Spleen (tissue), 11 donors: Measurements from ENCODE around the gene SPRY1. TPM values are rescaled to one million over a fixed set of nuclear protein-coding genes. Genes with fewer than 3 reads are reported as not detected.

Experiments
- DNase-seq: peaks from one replicate; pipeline ENCODE4 v3.0.0-alpha.2; 2020
- H3K27ac ChIP-seq, 8 donors: fragments of 200-600 bp; sonication (generic) in 7 of 8; 1 replicate in 4 of 8; 2 replicates in 4 of 8; pipeline versions ENCODE4 v1.5.0 to v1.8.0; 2016 to 2021; ENCODE audit warnings: inconsistent platforms in 4 of 8, mild to moderate bottlenecking in 4 of 8, moderate library complexity in 1 of 8
- H3K27me3 ChIP-seq, 7 donors: fragments of 200-600 bp; sonication (generic) in 6 of 7; replicated peaks in 1 of 7; 1 replicate in 4 of 7; 2 replicates in 3 of 7; pipeline versions ENCODE4 v1.5.0 to v1.8.0; 2016 to 2021; ENCODE audit warnings: inconsistent platforms in 3 of 7, mild to moderate bottlenecking in 1 of 7
- H3K36me3 ChIP-seq, 6 donors: fragments of 200-600 bp; sonication (generic) in 5 of 6; 1 replicate in 4 of 6; 2 replicates in 2 of 6; pipeline versions ENCODE4 v1.5.0 to v1.8.0; 2016 to 2021; ENCODE audit warnings: inconsistent platforms in 2 of 6
- H3K4me1 ChIP-seq, 6 donors: fragments of 200-600 bp; sonication (generic) in 5 of 6; 1 replicate in 3 of 6; 2 replicates in 3 of 6; pipeline versions ENCODE4 v1.5.0 to v1.8.0; 2016 to 2021; ENCODE audit warnings: inconsistent platforms in 3 of 6
- H3K4me3 ChIP-seq, 8 donors: fragments of 200-600 bp; sonication (generic) in 7 of 8; 1 replicate in 4 of 8; 2 replicates in 4 of 8; pipeline versions ENCODE4 v1.5.0 to v1.8.0; 2016 to 2021; ENCODE audit warnings: inconsistent platforms in 4 of 8, mild to moderate bottlenecking in 4 of 8, moderate library complexity in 2 of 8
- H3K9me3 ChIP-seq, 8 donors: fragments of 200-600 bp; sonication (generic) in 7 of 8; 1 replicate in 4 of 8; 2 replicates in 4 of 8; pipeline versions ENCODE4 v1.5.0 to v1.8.0; 2016 to 2021; ENCODE audit warnings: inconsistent platforms in 4 of 8
- CTCF ChIP-seq, 11 experiments: fragments of 200-600 bp in 7 of 11; fragments of 450-650 bp in 4 of 11; sonication (generic) in 4 of 11; IDR thresholded peaks in 8 of 11; conservative IDR thresholded peaks in 3 of 11; 1 replicate in 7 of 11; 2 replicates in 4 of 11; pipeline versions ENCODE4 v1.4.0 to v1.8.0; 2016 to 2021; ENCODE audit warnings: antibody characterized with exemption in 11 of 11, inconsistent platforms in 4 of 11, mild to moderate bottlenecking in 1 of 11
- POLR2A ChIP-seq, 3 donors: fragments of 450-650 bp; IDR thresholded peaks; one replicate each; pipeline ENCODE4 v1.5.1; 2017; ENCODE audit warnings: antibody characterized with exemption in 3 of 3, mild to moderate bottlenecking in 1 of 3
- POLR2AphosphoS5 ChIP-seq, 3 donors: sonication (generic); formaldehyde crosslinking; IDR thresholded peaks; one replicate each; pipeline ENCODE4 v1.5.1; 2017; ENCODE audit warnings: antibody characterized with exemption in 3 of 3
- WGBS, 5 donors: extraction: QIAGEN DNeasy Blood & Tissue Kit in 3 of 5; methylation state at CpG; one replicate each; pipeline versions ENCODE4 v1.1.5 to v1.1.7; 2013 to 2018; 5-methylcytosine and 5-hydroxymethylcytosine counted together
- intact Hi-C: fragments of 100-400 bp; cut with DNase I; formaldehyde crosslinking; loops from one replicate; pipeline ENCODE4 v1.15.0; 2023; ENCODE audit warnings: low total_unique reads
- polyA plus RNA-seq, 3 donors: library from polyadenylated mRNA; stranded (reverse); fragments of 200-250 nt; gene quantifications; one replicate each; pipeline ENCODE4 v1.2.1, GENCODE V29; 2013
- total RNA-seq, 7 donors: library from RNA; depleted of rRNA in 3 of 7; stranded (reverse); fragments of >200 nt in 3 of 7; fragmentation: NEBNext Ultra II Directional in 4 of 7; extraction: Animal tissue kit (Norgen Biotek cat#: 25700) in 4 of 7; gene quantifications; one replicate each; pipeline versions ENCODE4 v1.1.0 to v1.2.1, GENCODE V29; 2016 to 2021
- donor health status: healthy with polysubstance abuse.
- donor health status: DM: no; HTN: no; CAD: no; lungs with moderate emphysema.
- donor health status: DM: no; HTN: no; CAD: no.
- donor health status: Bipolar disorder and iron deficiency.
- donor health status: healthy.
- donor health status: DM: no; HTN: no; CAD: no.
- donor health status: DM: yes; HTN: yes; CAD: no.

SPRY1 gene
- total and polyA plus RNA-seq, 10 donors: 7.2 to 71.3 (median 30.6) TPM

DNA sequence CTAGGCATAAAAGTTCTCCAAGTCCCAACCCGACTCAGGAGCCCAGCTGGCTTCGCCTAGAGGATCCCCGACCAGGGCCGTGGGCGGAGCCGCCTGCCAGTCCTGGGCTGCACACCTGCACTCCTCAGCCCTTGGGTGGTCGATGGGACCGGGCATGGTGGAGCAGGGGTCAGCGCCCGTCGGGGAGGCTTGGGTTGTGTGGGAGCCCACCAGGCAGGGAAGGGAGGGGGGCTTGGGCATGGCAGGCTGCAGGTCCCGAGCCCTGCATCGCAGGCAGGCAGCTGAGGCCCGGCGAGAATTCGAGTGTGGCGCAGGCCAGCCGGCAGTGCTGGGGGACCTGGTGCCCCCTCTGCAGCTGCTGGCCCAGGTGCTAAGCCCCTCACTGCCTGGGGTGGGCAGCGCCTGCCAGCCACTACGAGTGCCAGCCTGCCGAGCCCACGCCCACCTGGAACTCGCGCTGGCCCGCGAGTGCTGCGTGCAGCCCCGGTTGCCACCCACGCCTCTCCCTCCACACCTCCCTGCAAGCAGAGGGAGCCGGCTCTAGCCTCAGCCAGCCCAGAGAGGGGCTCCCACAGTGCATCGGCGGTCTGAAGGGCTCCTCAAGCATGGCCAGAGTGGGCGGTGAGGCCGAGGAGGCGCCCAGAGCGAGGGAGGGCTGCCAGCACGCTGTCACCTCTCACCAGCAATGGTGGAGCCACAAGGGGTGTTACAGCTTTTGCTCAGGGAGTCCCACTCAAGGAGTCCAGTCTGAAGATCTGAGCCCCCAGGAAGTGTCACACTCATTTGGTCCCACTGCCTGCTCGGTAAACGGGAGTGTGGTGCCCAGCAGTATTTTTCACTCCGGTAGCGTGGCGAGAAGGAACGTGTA lies 38.9 kb downstream of the SPRY1 start:
- no peak overlapping the region for H3K27ac ChIP-seq
- TF ChIP-seq POLR2AphosphoS5 (IDR thresholded peaks at IDR 0.05) (no peak), POLR2A (IDR thresholded peaks at IDR 0.05) (no peak), CTCF (IDR thresholded peaks at IDR 0.05 in 8 of 11, conservative IDR thresholded peaks at IDR 0.05 in 3 of 11) (no peak)
- intact Hi-C loops: no loop called here
- no peaks in the 10 kb centered on the region for H3K27me3 ChIP-seq
- H3K4me3 ChIP-seq: no peak overlapping the region
- H3K9me3 ChIP-seq: peaks cover 0 to 9% (median 0%) of the 10 kb centered on the region in 8 donors
- 94 to 97% (median 96%) methylated on average over 36 to 43 of the region's 43 CpGs for whole genome bisulfite sequencing, 5 donors
- no peak for DNase-seq
- no peaks in the 10 kb centered on the region for H3K4me1 ChIP-seq
- H3K36me3 ChIP-seq: no peaks in the 10 kb centered on the region

DNA sequence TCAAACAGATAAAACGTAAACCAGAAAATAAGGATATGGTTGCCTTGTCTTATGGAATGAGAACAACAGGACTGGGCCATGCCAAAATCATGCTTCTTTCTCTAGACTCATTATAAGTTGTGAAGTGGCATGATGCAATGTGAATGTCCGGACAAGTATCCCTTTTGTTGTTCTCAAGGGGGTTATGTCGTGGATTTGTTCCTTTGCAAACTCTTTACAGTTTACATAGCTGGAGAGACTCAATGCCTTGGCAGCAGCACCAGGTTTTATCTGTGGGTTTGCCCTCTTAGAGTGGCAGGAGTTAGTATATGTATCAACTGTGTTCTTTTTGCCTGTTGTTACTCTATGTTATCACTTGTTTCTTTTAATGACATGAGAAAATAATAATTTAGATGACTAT lies 41.4 kb downstream of the SPRY1 start:
- no peak overlapping the region for H3K4me3 ChIP-seq
- no peaks in the 10 kb centered on the region for H3K27me3 ChIP-seq
- DNase-seq: no peak
- 50 to 77% (median 60%) methylated on average over 3 of the region's 3 CpGs for WGBS, 5 donors
- H3K4me1 ChIP-seq: peaks cover 0 to 11% (median 6%) of the 10 kb centered on the region in 6 donors
- no peak for TF ChIP-seq POLR2AphosphoS5 (IDR thresholded peaks at IDR 0.05)
- no peak for TF ChIP-seq CTCF (IDR thresholded peaks at IDR 0.05 in 8 of 11, conservative IDR thresholded peaks at IDR 0.05 in 3 of 11)
- no peak for TF ChIP-seq POLR2A (IDR thresholded peaks at IDR 0.05)
- intact Hi-C loops: no loop called here
- peaks cover 0 to 9% (median 0%) of the 10 kb centered on the region in 8 donors for H3K9me3 ChIP-seq
- H3K36me3 ChIP-seq: no peaks in the 10 kb centered on the region
- H3K27ac ChIP-seq: no peak overlapping the region

GRCh38 chr4:123443401-123444289 lies 47.0 kb downstream of the SPRY1 start:
- H3K4me3 ChIP-seq: peak overlapping the region in 3 of 8 donors; percentile 12 to 44 (median 14)
- H3K4me1 ChIP-seq: peaks cover 15 to 52% (median 31%) of the 10 kb centered on the region in 6 donors
- WGBS, 5 donors: 11 to 16% (median 13%) methylated on average over 5 of the region's 5 CpGs

More at GRCh38 chr4:123443401-123444289, 47.0 kb downstream of the SPRY1 start:
- TF ChIP-seq POLR2AphosphoS5 (IDR thresholded peaks at IDR 0.05) (no peak), CTCF (IDR thresholded peaks at IDR 0.05 in 8 of 11, conservative IDR thresholded peaks at IDR 0.05 in 3 of 11) (no peak), POLR2A (IDR thresholded peaks at IDR 0.05) (no peak)
- intact Hi-C loops: no loop called here
- no peak for DNase-seq
- Histone ChIP-seq H3K36me3 (no peaks in the 10 kb centered on the region), H3K9me3 (no peaks in the 10 kb centered on the region), H3K27ac (peak overlapping the region; percentile 40 to 84 (median 72)), H3K27me3 (no peaks in the 10 kb centered on the region)
